HepG2 (cell line): Measurements from ENCODE around the gene ATRAID. TPM values are rescaled to one million over a fixed set of nuclear protein-coding genes. Genes with fewer than 3 reads are reported as not detected.

Experiments used
- AKNA ChIP-seq: sonication (generic); formaldehyde crosslinking; IDR thresholded peaks from 2 replicates; pipeline ENCODE4 v1.4.0; 2020; ENCODE audit warnings: missing genetic modification reagents, borderline replicate concordance
- GZF1 ChIP-seq: sonication (generic); formaldehyde crosslinking; IDR thresholded peaks from 2 replicates; pipeline ENCODE4 v1.5.1; 2020; ENCODE audit warnings: mild to moderate bottlenecking, missing genetic modification reagents
- HDAC1 ChIP-seq: sonication (generic); formaldehyde crosslinking; IDR thresholded peaks from 2 replicates; pipeline ENCODE4 v1.5.1; 2020; ENCODE audit warnings: mild to moderate bottlenecking, missing genetic modification reagents
- KLF11 ChIP-seq: IDR thresholded peaks from 2 replicates; pipeline ENCODE4 v1.6.1; 2016; ENCODE audit warnings: missing compliant biosample characterization
- MIXL1 ChIP-seq: IDR thresholded peaks from 2 replicates; pipeline ENCODE4 v1.6.1; 2016
- PHF5A ChIP-seq: IDR thresholded peaks from one replicate; pipeline ENCODE4 v1.6.1; 2018; ENCODE audit warnings: low read depth, missing genetic modification reagents; ENCODE audit not compliant: unreplicated experiment
- ZBTB8A ChIP-seq: sonication (generic); formaldehyde crosslinking; IDR thresholded peaks from 2 replicates; pipeline ENCODE4 v1.4.0; 2020; ENCODE audit warnings: mild to moderate bottlenecking, low read depth, missing genetic modification reagents, borderline replicate concordance
- ZMYM2 ChIP-seq: sonication (generic); formaldehyde crosslinking; IDR thresholded peaks from 2 replicates; pipeline ENCODE4 v1.8.0; 2022; ENCODE audit warnings: mild to moderate bottlenecking, missing genetic modification reagents
- ZNF24 ChIP-seq: fragments of 450-650 bp; IDR thresholded peaks from 2 replicates; pipeline ENCODE4 v1.6.1; 2017; ENCODE audit warnings: antibody characterized with exemption, mild to moderate bottlenecking
- ZNF256 ChIP-seq: sonication (generic); formaldehyde crosslinking; conservative IDR thresholded peaks from 2 replicates; pipeline ENCODE4 v1.4.0; 2020; ENCODE audit warnings: missing genetic modification reagents
- ZNF674 ChIP-seq: sonication (generic); formaldehyde crosslinking; IDR thresholded peaks from 2 replicates; pipeline ENCODE4 v1.5.0; 2020; ENCODE audit warnings: low read depth, mild to moderate bottlenecking, missing genetic modification reagents
- ZNF737 ChIP-seq: sonication (generic); formaldehyde crosslinking; IDR thresholded peaks from 2 replicates; pipeline ENCODE4 v1.5.0; 2020; ENCODE audit warnings: missing genetic modification reagents, mild to moderate bottlenecking, borderline replicate concordance
- ZSCAN22 ChIP-seq: sonication (generic); formaldehyde crosslinking; IDR thresholded peaks from 2 replicates; pipeline ENCODE4 v1.4.0; 2020; ENCODE audit warnings: mild to moderate bottlenecking, missing genetic modification reagents
- polyA plus RNA-seq, 8 experiments: library from polyadenylated mRNA; depleted of rRNA in 3 of 8; stranded (reverse) in 7 of 8; unstranded in 1 of 8; fragments of >200 nt; fragmentation: Illumina TruSeq in 4 of 8; extraction: Trizol in 4 of 8; gene quantifications; 2 replicates each; pipeline versions ENCODE4 v1.2.1 to v1.2.3, GENCODE V29; 2011 to 2016; ENCODE audit warnings: low read depth in 4 of 8, missing spikeins in 1 of 8, mixed read lengths in 1 of 8; ENCODE audit not compliant: insufficient read depth in 1 of 8
- total RNA-seq, 5 experiments: library from RNA; depleted of rRNA; stranded (reverse); fragments of >200 nt; fragmentation: Illumina TruSeq; extraction: Trizol; gene quantifications; 2 replicates each; pipeline ENCODE4 v1.2.3, GENCODE V29; 2016; ENCODE audit warnings: low read depth in 1 of 5
- TF ChIP-seq, protein P1 (sequence below): sonication (generic); formaldehyde crosslinking; IDR thresholded peaks from 2 replicates; pipeline ENCODE4 v1.4.0; 2020; ENCODE audit warnings: missing genetic modification reagents
- TF ChIP-seq, protein P2 (sequence below): sonication (generic); formaldehyde crosslinking; IDR thresholded peaks from 2 replicates; pipeline ENCODE4 v1.4.0; 2020; ENCODE audit warnings: mild to moderate bottlenecking, missing genetic modification reagents
- TF ChIP-seq, protein P3 (sequence below): sonication (generic); formaldehyde crosslinking; IDR thresholded peaks from 2 replicates; pipeline ENCODE4 v1.4.0; 2020; ENCODE audit warnings: missing genetic modification reagents, low read depth, mild to moderate bottlenecking, borderline replicate concordance

The ATRAID gene
- total and polyA plus RNA-seq, 2 of the 13 experiments (the other 11 are each of a cell fraction or from before 2014, with no cell fraction given): 207 to 382 TPM

- TF ChIP-seq, protein P1, sequence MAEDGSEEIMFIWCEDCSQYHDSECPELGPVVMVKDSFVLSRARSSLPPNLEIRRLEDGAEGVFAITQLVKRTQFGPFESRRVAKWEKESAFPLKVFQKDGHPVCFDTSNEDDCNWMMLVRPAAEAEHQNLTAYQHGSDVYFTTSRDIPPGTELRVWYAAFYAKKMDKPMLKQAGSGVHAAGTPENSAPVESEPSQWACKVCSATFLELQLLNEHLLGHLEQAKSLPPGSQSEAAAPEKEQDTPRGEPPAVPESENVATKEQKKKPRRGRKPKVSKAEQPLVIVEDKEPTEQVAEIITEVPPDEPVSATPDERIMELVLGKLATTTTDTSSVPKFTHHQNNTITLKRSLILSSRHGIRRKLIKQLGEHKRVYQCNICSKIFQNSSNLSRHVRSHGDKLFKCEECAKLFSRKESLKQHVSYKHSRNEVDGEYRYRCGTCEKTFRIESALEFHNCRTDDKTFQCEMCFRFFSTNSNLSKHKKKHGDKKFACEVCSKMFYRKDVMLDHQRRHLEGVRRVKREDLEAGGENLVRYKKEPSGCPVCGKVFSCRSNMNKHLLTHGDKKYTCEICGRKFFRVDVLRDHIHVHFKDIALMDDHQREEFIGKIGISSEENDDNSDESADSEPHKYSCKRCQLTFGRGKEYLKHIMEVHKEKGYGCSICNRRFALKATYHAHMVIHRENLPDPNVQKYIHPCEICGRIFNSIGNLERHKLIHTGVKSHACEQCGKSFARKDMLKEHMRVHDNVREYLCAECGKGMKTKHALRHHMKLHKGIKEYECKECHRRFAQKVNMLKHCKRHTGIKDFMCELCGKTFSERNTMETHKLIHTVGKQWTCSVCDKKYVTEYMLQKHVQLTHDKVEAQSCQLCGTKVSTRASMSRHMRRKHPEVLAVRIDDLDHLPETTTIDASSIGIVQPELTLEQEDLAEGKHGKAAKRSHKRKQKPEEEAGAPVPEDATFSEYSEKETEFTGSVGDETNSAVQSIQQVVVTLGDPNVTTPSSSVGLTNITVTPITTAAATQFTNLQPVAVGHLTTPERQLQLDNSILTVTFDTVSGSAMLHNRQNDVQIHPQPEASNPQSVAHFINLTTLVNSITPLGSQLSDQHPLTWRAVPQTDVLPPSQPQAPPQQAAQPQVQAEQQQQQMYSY: 0 out of 2 replicates have a peak, but pooled peaks have one; percentile 17
- TF ChIP-seq, protein P2, sequence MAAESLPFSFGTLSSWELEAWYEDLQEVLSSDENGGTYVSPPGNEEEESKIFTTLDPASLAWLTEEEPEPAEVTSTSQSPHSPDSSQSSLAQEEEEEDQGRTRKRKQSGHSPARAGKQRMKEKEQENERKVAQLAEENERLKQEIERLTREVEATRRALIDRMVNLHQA (CRISPR knock-in tag): no peak
- TF ChIP-seq HDAC1 (CRISPR knock-in tag): peak; percentile 74
- TF ChIP-seq ZNF256 (CRISPR knock-in tag): no peak
- TF ChIP-seq ZNF737 (CRISPR knock-in tag): no peak; the same call in 1 of the 2 replicates
- TF ChIP-seq MIXL1 (CRISPR knock-in tag): peak; percentile 96
- TF ChIP-seq PHF5A (CRISPR knock-in tag): no peak
- no peak for TF ChIP-seq ZBTB8A (CRISPR knock-in tag)
- no peak for TF ChIP-seq ZSCAN22 (CRISPR knock-in tag)
- no peak for TF ChIP-seq ZNF674 (CRISPR knock-in tag)
- peak; percentile 99 for TF ChIP-seq ZMYM2 (CRISPR knock-in tag)
- peak; percentile 26; the same call in 1 of the 2 replicates for TF ChIP-seq ZNF24
- no peak for TF ChIP-seq KLF11 (CRISPR knock-in tag)
- TF ChIP-seq, protein P3, sequence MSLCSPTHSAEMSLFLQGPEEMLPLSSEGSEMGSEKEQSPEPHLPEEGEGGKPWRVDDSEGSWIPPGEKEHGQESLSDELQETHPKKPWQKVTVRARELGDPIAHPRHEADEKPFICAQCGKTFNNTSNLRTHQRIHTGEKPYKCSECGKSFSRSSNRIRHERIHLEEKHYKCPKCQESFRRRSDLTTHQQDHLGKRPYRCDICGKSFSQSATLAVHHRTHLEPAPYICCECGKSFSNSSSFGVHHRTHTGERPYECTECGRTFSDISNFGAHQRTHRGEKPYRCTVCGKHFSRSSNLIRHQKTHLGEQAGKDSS: 0 out of 2 replicates have a peak, but pooled peaks have one; percentile 16
- TF ChIP-seq AKNA (CRISPR knock-in tag): peak; percentile 64; the same call in 1 of the 2 replicates
- TF ChIP-seq GZF1 (CRISPR knock-in tag): peak; percentile 30; the same call in 1 of the 2 replicates
Measured at GRCh38 chr2:27177441-27178351, 34.1 kb upstream of the ATRAID start (continued).
